Kidney epithelial cell (primary cell): ENCODE measurements around the gene KIF4A. TPM values are rescaled to one million over a fixed set of nuclear protein-coding genes. Genes with fewer than 3 reads are reported as not detected.

Experiments used
- DNase-seq: peaks from one replicate; pipeline ENCODE4 v3.0.0-alpha.2; 2010; ENCODE audit warnings: low read depth
- H3K27me3 ChIP-seq: 2 replicates; pipeline ENCODE4 v1.6.0; 2011; ENCODE audit warnings: low read length; ENCODE audit not compliant: control insufficient read depth, insufficient read depth
- H3K36me3 ChIP-seq: 2 replicates; pipeline ENCODE4 v1.5.1; 2011; ENCODE audit warnings: low read length; ENCODE audit not compliant: control insufficient read depth, insufficient read depth
- H3K4me3 ChIP-seq: 2 replicates; pipeline ENCODE4 v1.5.1; 2011; ENCODE audit warnings: low read depth, mild to moderate bottlenecking, control low read depth, low read length
- total RNA-seq: library from RNA; depleted of rRNA; stranded (reverse); fragments of >200 nt; gene quantifications from 2 replicates; pipeline ENCODE4 v1.2.3, GENCODE V29; 2015
- TF ChIP-seq, protein P1 (sequence below): IDR thresholded peaks from 2 replicates; pipeline ENCODE4 v1.5.1; 2011; ENCODE audit warnings: mild to moderate bottlenecking, moderate library complexity, low read length, control low read depth, inconsistent platforms; ENCODE audit not compliant: insufficient read depth, poor library complexity, severe bottlenecking

KIF4A gene
- total RNA-seq, 1 donor from 2014 or later: 4.8 TPM

DNA sequence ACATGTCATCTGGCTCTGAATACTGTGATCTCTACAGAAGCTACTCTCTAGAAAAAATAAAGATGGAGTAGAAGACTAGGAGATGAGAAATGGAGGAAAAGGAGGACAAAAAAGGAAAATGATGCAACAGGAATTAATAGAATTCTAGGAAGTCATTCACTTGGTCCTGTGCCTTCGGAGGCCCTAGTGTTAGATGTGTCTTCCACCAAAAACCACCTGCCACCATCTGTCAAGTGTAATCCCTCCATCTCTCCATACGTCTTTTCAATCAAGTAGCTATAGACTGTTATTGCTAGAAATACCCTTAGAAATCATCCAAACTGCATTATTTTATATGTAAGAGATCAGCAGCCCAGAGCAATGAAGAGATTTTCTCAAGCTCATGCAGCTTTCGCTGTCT lies 10.8 kb upstream of the KIF4A start:
- Histone ChIP-seq H3K4me3 (no peak overlapping the region), H3K36me3 (no peaks in the 10 kb centered on the region), H3K27me3 (no peaks in the 10 kb centered on the region)
- DNase-seq: no peak
- TF ChIP-seq, protein P1, sequence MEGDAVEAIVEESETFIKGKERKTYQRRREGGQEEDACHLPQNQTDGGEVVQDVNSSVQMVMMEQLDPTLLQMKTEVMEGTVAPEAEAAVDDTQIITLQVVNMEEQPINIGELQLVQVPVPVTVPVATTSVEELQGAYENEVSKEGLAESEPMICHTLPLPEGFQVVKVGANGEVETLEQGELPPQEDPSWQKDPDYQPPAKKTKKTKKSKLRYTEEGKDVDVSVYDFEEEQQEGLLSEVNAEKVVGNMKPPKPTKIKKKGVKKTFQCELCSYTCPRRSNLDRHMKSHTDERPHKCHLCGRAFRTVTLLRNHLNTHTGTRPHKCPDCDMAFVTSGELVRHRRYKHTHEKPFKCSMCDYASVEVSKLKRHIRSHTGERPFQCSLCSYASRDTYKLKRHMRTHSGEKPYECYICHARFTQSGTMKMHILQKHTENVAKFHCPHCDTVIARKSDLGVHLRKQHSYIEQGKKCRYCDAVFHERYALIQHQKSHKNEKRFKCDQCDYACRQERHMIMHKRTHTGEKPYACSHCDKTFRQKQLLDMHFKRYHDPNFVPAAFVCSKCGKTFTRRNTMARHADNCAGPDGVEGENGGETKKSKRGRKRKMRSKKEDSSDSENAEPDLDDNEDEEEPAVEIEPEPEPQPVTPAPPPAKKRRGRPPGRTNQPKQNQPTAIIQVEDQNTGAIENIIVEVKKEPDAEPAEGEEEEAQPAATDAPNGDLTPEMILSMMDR: no peak

DNA sequence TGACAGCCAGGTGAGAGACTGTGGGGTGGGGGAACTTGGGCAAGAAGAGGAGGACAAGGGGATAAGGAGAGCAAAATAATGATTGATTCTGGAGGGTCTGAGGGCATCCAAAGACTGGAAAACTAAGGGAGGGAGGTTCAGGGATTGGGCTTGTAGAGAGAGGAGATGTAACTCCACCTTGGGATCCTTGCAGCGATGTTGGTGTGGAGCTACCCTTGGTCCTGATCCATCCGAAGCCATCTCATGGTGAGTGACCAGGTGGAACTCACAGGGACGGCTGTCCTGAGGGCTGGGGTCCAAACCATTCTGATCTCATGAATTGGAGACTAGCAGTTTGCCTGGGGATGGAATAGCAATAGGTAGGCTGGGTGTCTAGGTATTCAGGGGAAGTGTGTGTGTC lies 9.3 kb upstream of the KIF4A start:
- Histone ChIP-seq H3K4me3 (no peak overlapping the region), H3K36me3 (no peaks in the 10 kb centered on the region), H3K27me3 (no peaks in the 10 kb centered on the region)
- TF ChIP-seq, protein P1: no peak
- no peak for DNase-seq

DNA sequence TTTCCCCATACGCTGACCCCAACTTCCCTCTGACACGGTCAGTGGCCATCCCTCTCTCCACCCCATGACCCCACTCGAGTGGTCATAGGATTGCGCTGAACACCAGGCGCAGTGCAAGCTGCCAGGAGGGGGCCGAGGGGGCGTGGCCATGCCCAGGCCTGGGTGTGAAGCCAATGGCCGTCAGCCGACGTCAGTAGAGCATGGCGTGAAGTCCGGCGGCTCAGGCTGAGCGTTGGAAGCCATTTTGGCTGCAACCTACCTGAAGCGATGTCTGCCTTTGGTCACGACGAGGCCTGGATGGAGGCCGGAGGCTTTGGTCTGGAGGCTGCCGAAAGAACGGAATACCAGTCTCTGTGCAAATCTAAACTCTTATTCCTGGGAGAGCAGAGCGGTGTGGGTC lies 8.0 kb upstream of the KIF4A start, which contains the start of gene RAB41:
Gene RAB41 (plus strand): TSS at position 222 of the 400 bp plus-strand sequence. CDS start 46 bp downstream, at position 268.
- Histone ChIP-seq H3K36me3 (no peaks in the 10 kb centered on the region), H3K4me3 (no peak within 1 kb of the TSS), H3K27me3 (no peaks in the 10 kb centered on the region)
- no peak for DNase-seq
- TF ChIP-seq, protein P1: no peak

DNA sequence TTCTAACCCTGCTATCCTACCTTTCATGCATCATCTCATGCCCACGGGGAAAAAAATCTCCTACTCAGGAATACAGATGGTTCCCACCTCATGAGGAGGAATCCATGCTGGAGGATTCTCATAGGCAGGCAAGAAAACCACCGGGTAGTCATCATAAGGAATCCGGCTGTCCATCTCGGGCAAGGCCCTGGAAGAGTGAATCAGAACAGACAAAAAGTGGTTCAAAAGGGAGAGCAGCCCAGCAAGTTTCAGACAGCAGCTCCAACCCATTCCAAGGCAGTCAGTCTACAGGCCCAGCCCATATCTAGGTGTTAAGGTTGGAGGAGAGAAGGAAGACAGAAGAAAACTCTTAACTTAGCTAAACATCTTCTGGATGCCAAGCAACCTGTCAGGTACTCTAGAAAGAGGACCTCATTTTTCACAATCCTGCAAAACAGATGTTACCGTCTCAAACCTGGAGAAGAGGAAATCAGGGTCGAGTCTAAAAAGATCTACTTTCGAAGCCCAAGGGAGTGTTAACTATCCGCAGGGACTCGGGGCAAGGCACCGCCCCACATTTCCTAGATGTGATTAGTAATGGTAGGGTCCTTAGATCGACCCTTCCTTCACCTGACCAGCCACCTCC lies 624 bp upstream of the KIF4A start:
- no peaks in the 10 kb centered on the region for H3K36me3 ChIP-seq
- H3K4me3 ChIP-seq: peak overlapping the region; percentile 83
- TF ChIP-seq, protein P1: no peak
- H3K27me3 ChIP-seq: no peaks in the 10 kb centered on the region
- DNase-seq: no peak

DNA sequence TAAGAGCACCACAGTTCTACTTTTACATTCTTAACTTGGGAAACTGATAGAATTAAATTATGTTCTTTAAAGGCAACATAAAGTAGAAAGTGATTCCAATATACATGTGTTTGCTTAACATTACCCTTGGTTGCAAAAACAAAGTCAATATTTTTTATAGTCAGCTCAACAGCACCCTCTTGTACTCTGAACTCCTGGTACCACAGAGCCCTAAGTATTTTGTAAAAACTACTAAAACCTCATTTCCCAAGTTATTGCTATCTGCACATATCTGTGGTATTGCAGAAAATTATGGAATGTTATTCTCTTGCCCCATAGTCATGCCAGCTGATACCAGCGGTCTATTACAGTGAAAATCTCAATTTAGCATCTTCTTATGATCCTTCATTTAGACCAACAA lies 2.9 kb downstream of the KIF4A start:
- H3K4me3 ChIP-seq: no peak overlapping the region
- DNase-seq: no peak
- TF ChIP-seq, protein P1: no peak

DNA sequence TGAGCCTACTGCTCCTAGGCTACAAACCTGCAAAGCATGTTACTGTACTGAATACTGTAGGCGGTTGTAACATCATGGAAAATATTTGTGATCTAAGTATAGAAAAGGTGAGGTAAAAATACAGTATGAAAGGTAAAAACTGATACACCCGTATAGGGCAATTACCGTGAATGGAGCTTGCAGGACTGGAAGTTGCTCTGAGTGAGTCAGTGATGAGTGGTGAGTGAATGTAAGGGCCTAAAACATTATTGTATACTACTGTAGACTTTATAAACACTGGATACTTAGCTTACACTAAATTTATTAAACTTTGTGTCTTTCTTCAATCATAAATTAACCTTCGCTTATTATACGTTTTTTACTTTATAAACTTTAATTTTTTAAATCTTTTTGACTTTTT lies 3.7 kb downstream of the KIF4A start:
- no peaks in the 10 kb centered on the region for H3K27me3 ChIP-seq
- H3K4me3 ChIP-seq: no peak overlapping the region
- DNase-seq: no peak
- H3K36me3 ChIP-seq: no peaks in the 10 kb centered on the region
- TF ChIP-seq, protein P1: no peak

More for the DNA sequence above, 2.9 kb downstream of the KIF4A start:
- Histone ChIP-seq H3K27me3 (no peaks in the 10 kb centered on the region), H3K36me3 (no peaks in the 10 kb centered on the region)
